IMR-90 (cell line): ENCODE measurements around the gene OSBPL9. TPM values are rescaled to one million over a fixed set of nuclear protein-coding genes. Genes with fewer than 3 reads are reported as not detected.

Source experiments
- ATAC-seq: fragments of 200-7000 bp; cut with Tn5 transposase; 2 replicates; pipeline ENCODE4 v1.9.1; 2020; ENCODE audit warnings: low read depth, mild to moderate bottlenecking, moderate library complexity
- BruUV-seq: library from RNA; stranded (reverse); fragments of 400-500 nt; replicated peaks from 2 replicates; lab custom pipeline; 2021; lab: Mats Ljungman, UMichigan
- CTCF ChIA-PET: fragments of 300-600 bp; formaldehyde crosslinking; extraction: SDS; loops from one replicate; lab custom pipeline; 2021; ENCODE audit warnings: antibody characterized with exemption; lab: Yijun Ruan, JAX
- POLR2A ChIA-PET: fragments of 300-600 bp; sonication (Branson Sonifier 250); formaldehyde crosslinking; loops from one replicate; lab custom pipeline; 2022; ENCODE audit warnings: antibody characterized with exemption; ENCODE audit not compliant: unreplicated experiment; lab: Charles Lee
- DNase-seq: peaks from one replicate; pipeline ENCODE4 v3.0.0; 2013
- H2AFZ ChIP-seq: replicated peaks from 2 replicates; pipeline ENCODE3; 2013; ENCODE audit warnings: low read length, mild to moderate bottlenecking; ENCODE audit not compliant: poor library complexity
- H2AK5ac ChIP-seq: 2 replicates; pipeline ENCODE4 v1.6.1; 2013; ENCODE audit warnings: low read depth, low read length, inconsistent platforms
- H2AK9ac ChIP-seq: replicated peaks from 2 replicates; pipeline ENCODE3; 2013; ENCODE audit warnings: mild to moderate bottlenecking, low read depth, low read length, moderate library complexity; ENCODE audit not compliant: poor library complexity
- H2BK120ac ChIP-seq: 2 replicates; pipeline ENCODE4 v1.6.1; 2013; ENCODE audit warnings: low read depth, low read length, inconsistent platforms
- H2BK15ac ChIP-seq: 3 replicates; pipeline ENCODE4 v1.6.1; 2013; ENCODE audit warnings: low read depth, low read length, inconsistent platforms
- H2BK20ac ChIP-seq: 2 replicates; pipeline ENCODE4 v1.6.1; 2013; ENCODE audit warnings: low read depth, mild to moderate bottlenecking, inconsistent platforms, low read length, moderate library complexity
- H2BK5ac ChIP-seq: 2 replicates; pipeline ENCODE4 v1.6.1; 2013; ENCODE audit warnings: mild to moderate bottlenecking, low read depth, low read length, inconsistent platforms; ENCODE audit not compliant: poor library complexity, severe bottlenecking
- H3K14ac ChIP-seq: replicated peaks from 2 replicates; pipeline ENCODE4 v1.6.1; 2013; ENCODE audit warnings: low read depth, low read length, inconsistent platforms
- H3K18ac ChIP-seq: 2 replicates; pipeline ENCODE4 v1.6.1; 2013; ENCODE audit warnings: low read depth, low read length, control low read depth
- H3K23ac ChIP-seq: 2 replicates; pipeline ENCODE4 v1.6.1; 2013; ENCODE audit warnings: low read depth, low read length, inconsistent platforms
- H3K27ac ChIP-seq: 2 replicates; pipeline ENCODE4 v1.5.1; 2013; ENCODE audit warnings: mild to moderate bottlenecking, control low read depth, low read length; ENCODE audit not compliant: insufficient read depth
- H3K27me3 ChIP-seq: 2 replicates; pipeline ENCODE4 v1.6.1; 2013; ENCODE audit warnings: low read length; ENCODE audit not compliant: control insufficient read depth, insufficient read depth
- H3K36me3 ChIP-seq: 2 replicates; pipeline ENCODE4 v1.6.1; 2013; ENCODE audit warnings: low read length, mixed read lengths; ENCODE audit not compliant: control insufficient read depth, insufficient read depth
- H3K4ac ChIP-seq: 2 replicates; pipeline ENCODE4 v1.6.1; 2013; ENCODE audit warnings: low read depth, low read length, inconsistent platforms
- H3K4me1 ChIP-seq: 2 replicates; pipeline ENCODE4 v1.6.1; 2013; ENCODE audit warnings: low read length, mixed read lengths; ENCODE audit not compliant: control insufficient read depth, insufficient read depth
- H3K4me2 ChIP-seq: 2 replicates; pipeline ENCODE4 v1.6.1; 2013; ENCODE audit warnings: low read depth, mild to moderate bottlenecking, control low read depth, low read length, moderate library complexity
- H3K4me3 ChIP-seq: 2 replicates; pipeline ENCODE4 v1.5.1; 2013; ENCODE audit warnings: low read depth, mild to moderate bottlenecking, control low read depth, low read length, moderate library complexity; ENCODE audit not compliant: insufficient read depth
- H3K56ac ChIP-seq: 2 replicates; pipeline ENCODE4 v1.6.1; 2013; ENCODE audit warnings: low read length, inconsistent platforms; ENCODE audit not compliant: insufficient read depth; ENCODE audit errors: extremely low read depth
- H3K79me1 ChIP-seq, 2 experiments: 2 replicates each; pipeline ENCODE4 v1.6.1; 2013; ENCODE audit warnings: low read length in 2 of 2, inconsistent platforms in 1 of 2, low read depth in 1 of 2
- H3K9ac ChIP-seq: 2 replicates; pipeline ENCODE4 v1.6.1; 2013; ENCODE audit warnings: low read depth, low read length, control low read depth
- H3K9me1 ChIP-seq: 2 replicates; pipeline ENCODE4 v1.6.1; 2013; ENCODE audit warnings: low read length, inconsistent platforms; ENCODE audit not compliant: insufficient read depth
- H3K9me3 ChIP-seq: 2 replicates; pipeline ENCODE4 v1.6.1; 2013; ENCODE audit warnings: low read length; ENCODE audit not compliant: control insufficient read depth, insufficient read depth
- H4K20me1 ChIP-seq: 2 replicates; pipeline ENCODE4 v1.6.1; 2013; ENCODE audit warnings: low read length, inconsistent platforms; ENCODE audit not compliant: insufficient read depth
- H4K5ac ChIP-seq: 2 replicates; pipeline ENCODE4 v1.6.1; 2013; ENCODE audit warnings: mild to moderate bottlenecking, low read depth, low read length, control low read depth
- H4K8ac ChIP-seq, 2 experiments: 2 replicates each; pipeline ENCODE4 v1.6.1; 2013; ENCODE audit warnings: low read depth in 2 of 2, low read length in 2 of 2, control low read depth in 1 of 2, inconsistent platforms in 1 of 2
- H4K91ac ChIP-seq: 2 replicates; pipeline ENCODE4 v1.6.1; 2013; ENCODE audit warnings: low read depth, low read length, inconsistent platforms; ENCODE audit not compliant: insufficient read depth
- BHLHE40 ChIP-seq: fragments of 150-350 bp; IDR thresholded peaks from 2 replicates; pipeline ENCODE4 v1.6.1; 2016; ENCODE audit warnings: mild to moderate bottlenecking, low read depth, low read length
- RFX5 ChIP-seq: IDR thresholded peaks from 2 replicates; pipeline ENCODE4 v1.8.0; 2012; ENCODE audit warnings: low read depth, mild to moderate bottlenecking, low read length, moderate library complexity
- SMC3 ChIP-seq: fragments of 150-350 bp; IDR thresholded peaks from 2 replicates; pipeline ENCODE4 v1.6.1; 2016; ENCODE audit warnings: low read depth, mild to moderate bottlenecking, antibody characterized with exemption, low read length, moderate library complexity
- dilution Hi-C: fragments of 300-500 bp; cut with HindIII; formaldehyde crosslinking; loops from one replicate; pipeline ENCODE4 v1.14.3; 2018; ENCODE audit warnings: low sequenced_read_pairs; ENCODE audit not compliant: unreplicated experiment
- in situ Hi-C: fragments of 300-500 bp; cut with MboI; formaldehyde crosslinking; loops from 3 replicates; pipeline ENCODE4 v1.14.3; 2019; ENCODE audit warnings: low sequenced_read_pairs, inconsistent platforms, mixed read lengths
- intact Hi-C: fragments of 100-400 bp; cut with micrococcal nuclease; formaldehyde crosslinking; loops from 2 replicates; pipeline ENCODE4 v1.10.0; 2022
- polyA plus RNA-seq, 3 experiments: library from polyadenylated mRNA; depleted of rRNA; stranded (reverse); fragments of >200 nt; gene quantifications; 2 replicates each; pipeline ENCODE4 v1.2.3, GENCODE V29; 2012; ENCODE audit warnings: low replicate concordance in 1 of 3
- total RNA-seq: library from RNA; depleted of rRNA; stranded (reverse); fragments of >200 nt; gene quantifications from 2 replicates; pipeline ENCODE4 v1.2.3, GENCODE V29; 2012
- TF ChIP-seq, protein P1 (sequence below): fragments of 150-350 bp; IDR thresholded peaks from 2 replicates; pipeline ENCODE4 v1.6.1; 2017; ENCODE audit warnings: mild to moderate bottlenecking, antibody characterized with exemption, low read length, low read depth

OSBPL9 gene
- total and polyA plus RNA-seq, 2 of the 4 experiments (the other 2 are of a cell fraction), result 51.4 to 127 TPM

DNA sequence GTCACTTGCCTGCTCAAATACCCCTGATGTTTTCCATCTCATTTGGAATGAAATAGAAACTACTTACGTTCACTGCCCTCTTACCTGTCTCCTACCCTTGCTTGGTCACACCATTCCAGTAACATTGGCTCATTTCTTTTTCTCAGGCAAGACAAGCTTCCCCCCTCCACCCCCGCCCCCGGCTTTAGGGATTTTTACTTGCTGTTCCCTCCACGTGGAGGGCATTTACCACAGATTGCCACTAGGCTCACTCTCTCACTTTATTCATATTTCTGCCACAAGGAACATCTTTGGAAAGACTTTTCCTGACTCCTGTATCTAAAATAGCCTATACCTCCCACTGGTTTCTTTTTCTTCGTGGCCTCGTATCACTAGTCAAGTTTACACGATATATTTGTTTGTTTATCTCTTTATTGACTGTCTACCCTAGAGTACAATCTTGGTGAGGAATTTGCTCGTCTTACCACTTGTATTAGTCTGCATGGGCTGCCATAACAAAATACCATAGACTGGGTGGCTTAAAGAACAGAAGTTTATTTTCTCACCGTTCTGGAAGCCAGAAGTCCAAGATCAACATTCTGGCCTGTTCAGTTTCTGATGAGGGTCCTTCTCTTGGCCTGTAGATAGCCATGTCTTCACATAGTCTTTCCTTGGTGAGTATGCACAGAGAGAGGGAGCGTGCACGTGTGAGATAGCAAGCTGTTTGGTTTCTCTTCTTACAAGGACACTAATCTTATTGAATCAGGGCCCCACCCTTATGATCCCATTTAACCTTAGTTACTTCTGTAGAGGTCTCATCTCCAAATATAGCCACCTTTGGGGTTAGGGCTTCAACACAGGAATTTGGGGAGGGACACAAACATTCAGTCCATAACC, 135.4 kb downstream of the OSBPL9 start (continued):
- no peak for TF ChIP-seq RFX5

DNA sequence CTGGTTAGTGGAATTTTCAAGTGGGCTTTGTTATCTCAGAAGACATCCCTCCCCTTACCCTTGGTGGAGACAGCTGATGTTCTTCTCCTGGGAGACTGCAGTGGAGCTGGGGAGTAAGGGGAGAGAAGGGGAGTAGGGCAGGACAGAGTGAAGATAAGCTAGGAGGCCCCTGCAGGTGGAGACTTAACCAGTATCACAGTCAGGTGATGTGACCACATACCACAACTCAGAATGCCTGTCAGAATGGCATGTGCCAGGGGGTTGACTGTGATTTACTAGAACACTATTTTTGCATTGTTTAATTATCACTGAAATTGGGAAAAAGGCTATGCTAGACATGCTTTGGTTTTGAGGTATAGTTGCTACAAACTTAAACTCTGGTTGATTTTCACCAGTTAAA, 137.1 kb downstream of the OSBPL9 start:
- no peak for DNase-seq
- H3K4me3 ChIP-seq, result no peak overlapping the region
- TF ChIP-seq BHLHE40, result no peak
- TF ChIP-seq, protein P1, sequence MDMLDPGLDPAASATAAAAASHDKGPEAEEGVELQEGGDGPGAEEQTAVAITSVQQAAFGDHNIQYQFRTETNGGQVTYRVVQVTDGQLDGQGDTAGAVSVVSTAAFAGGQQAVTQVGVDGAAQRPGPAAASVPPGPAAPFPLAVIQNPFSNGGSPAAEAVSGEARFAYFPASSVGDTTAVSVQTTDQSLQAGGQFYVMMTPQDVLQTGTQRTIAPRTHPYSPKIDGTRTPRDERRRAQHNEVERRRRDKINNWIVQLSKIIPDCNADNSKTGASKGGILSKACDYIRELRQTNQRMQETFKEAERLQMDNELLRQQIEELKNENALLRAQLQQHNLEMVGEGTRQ, result no peak
- no peak for TF ChIP-seq SMC3
- intact Hi-C loops, result no loop called here
- peaks cover 16% of the 10 kb centered on the region for H3K36me3 ChIP-seq
- no peak overlapping the region for H2BK15ac ChIP-seq
- no peak overlapping the region for H4K8ac ChIP-seq
- CTCF ChIA-PET, result interaction anchor here (0.6 to 1.4 kb wide), 4 partner anchors 8 to 145 kb away, joined by 3 to 5 read pairs (median 3); no protein-coding TSS in a partner anchor
- in situ Hi-C loops, result no loop called here
- H2AFZ ChIP-seq, result no peak overlapping the region
- H3K4ac ChIP-seq, result no peak overlapping the region
- dilution Hi-C loops, result no loop called here
- H3K14ac ChIP-seq, result no peak overlapping the region
- no TSS peak for BruUV-seq
- H3K9ac ChIP-seq, result no peak overlapping the region
- H3K23ac ChIP-seq, result no peak overlapping the region
- no peak overlapping the region for H2BK5ac ChIP-seq
- H3K27me3 ChIP-seq, result no peaks in the 10 kb centered on the region
- H4K91ac ChIP-seq, result no peak overlapping the region
- no peak overlapping the region for H3K4me2 ChIP-seq
- no peak overlapping the region for H2AK9ac ChIP-seq
- no peaks in the 10 kb centered on the region for H3K4me1 ChIP-seq
- H3K18ac ChIP-seq, result no peak overlapping the region
- H2AK5ac ChIP-seq, result no peak overlapping the region
- no peak for ATAC-seq
- H3K79me1 ChIP-seq, result peaks cover 6 to 7% of the 10 kb centered on the region in 2 experiments; a peak in 2 of 4 replicates
- H4K5ac ChIP-seq, result no peak overlapping the region
- POLR2A ChIA-PET, result no interaction called here
- H3K27ac ChIP-seq, result no peak overlapping the region
- no peaks in the 10 kb centered on the region for H4K20me1 ChIP-seq
- peaks cover 3% of the 10 kb centered on the region for H3K9me3 ChIP-seq
- no peak overlapping the region for H2BK20ac ChIP-seq
- H3K56ac ChIP-seq, result no peak overlapping the region
- H2BK120ac ChIP-seq, result no peak overlapping the region
- H3K9me1 ChIP-seq, result no peaks in the 10 kb centered on the region
